Panc1 (cell line): ENCODE data around the gene TMEM45B. TPM values are rescaled to one million over a fixed set of nuclear protein-coding genes. Genes with fewer than 3 reads are reported as not detected.
"Not testable (repeated sequence)": the region's sequence is repeated elsewhere in the genome, so short reads cannot be mapped to it uniquely, and the experiment has no call there.

Experiments used
- ATAC-seq: fragments of 200-7000 bp; cut with Tn5 transposase; 2 replicates; pipeline ENCODE4 v1.9.1; 2020; ENCODE audit warnings: mild to moderate bottlenecking, moderate library complexity
- BruUV-seq: library from RNA; stranded (reverse); fragments of 400-500 nt; replicated peaks from 2 replicates; lab custom pipeline; 2021; lab: Mats Ljungman, UMichigan
- CTCF ChIA-PET: fragments of 300-600 bp; sonication (Branson Sonifier 250); formaldehyde crosslinking; loops from one replicate; lab custom pipeline; 2022; ENCODE audit warnings: antibody characterized with exemption; lab: Charles Lee
- POLR2A ChIA-PET: fragments of 300-600 bp; sonication (Branson Sonifier 250); formaldehyde crosslinking; loops from one replicate; lab custom pipeline; 2022; ENCODE audit warnings: antibody characterized with exemption; lab: Charles Lee
- DNase-seq: peaks from one replicate; pipeline ENCODE4 v3.0.0-alpha.2; 2010; ENCODE audit warnings: low read depth, low spot score
- H3K27ac ChIP-seq: 2 replicates; pipeline ENCODE4 v1.5.1; 2011; ENCODE audit warnings: mild to moderate bottlenecking, low read length, inconsistent platforms
- H3K27me3 ChIP-seq: fragments of 200-500 bp; sonication (Bioruptor generic); 2 replicates; pipeline ENCODE4 v1.6.0; 2014; ENCODE audit warnings: low read length, inconsistent platforms; ENCODE audit not compliant: control insufficient read depth, insufficient read depth
- H3K36me3 ChIP-seq: fragments of 200-500 bp; sonication (Bioruptor generic); 2 replicates; pipeline ENCODE4 v1.5.1; 2014; ENCODE audit warnings: inconsistent platforms, mild to moderate bottlenecking, low read length, moderate library complexity; ENCODE audit not compliant: control insufficient read depth, insufficient read depth
- H3K4me1 ChIP-seq: 2 replicates; pipeline ENCODE4 v1.5.1; 2011; ENCODE audit warnings: inconsistent platforms, mild to moderate bottlenecking, low read length, moderate library complexity; ENCODE audit not compliant: control insufficient read depth, insufficient read depth
- H3K4me3 ChIP-seq, 2 experiments: 2 replicates each; pipeline ENCODE4 v1.5.1; 2011 to 2012; ENCODE audit warnings: low read depth in 2 of 2, low read length in 2 of 2, mild to moderate bottlenecking in 2 of 2, inconsistent platforms in 1 of 2, moderate library complexity in 1 of 2
- H3K9me3 ChIP-seq: fragments of 200-500 bp; sonication (Bioruptor generic); 2 replicates; pipeline ENCODE4 v1.5.1; 2014; ENCODE audit warnings: low read depth, mild to moderate bottlenecking, inconsistent platforms, low read length, moderate library complexity; ENCODE audit not compliant: control insufficient read depth, insufficient read depth
- POLR2AphosphoS5 ChIP-seq: IDR thresholded peaks from 2 replicates; pipeline ENCODE4 v1.6.1; 2012; ENCODE audit warnings: mild to moderate bottlenecking, low read depth, low read length, moderate library complexity
- SIN3A ChIP-seq: IDR thresholded peaks from 2 replicates; pipeline ENCODE4 v1.6.1; 2012; ENCODE audit warnings: low read depth, mild to moderate bottlenecking, low read length, moderate library complexity, borderline replicate concordance; ENCODE audit not compliant: insufficient read depth
- TCF7L2 ChIP-seq: IDR thresholded peaks from 2 replicates; pipeline ENCODE4 v1.6.1; 2011; ENCODE audit warnings: mild to moderate bottlenecking, low read depth, low read length, inconsistent platforms
- in situ Hi-C: cut with HindIII; loops from 2 replicates; pipeline ENCODE4 v1.10.0; 2016; ENCODE audit warnings: low sequenced_read_pairs, low pct_unique_long_range_greater_than_20kb
- intact Hi-C: fragments of 100-400 bp; cut with micrococcal nuclease; formaldehyde crosslinking; loops from one replicate; pipeline ENCODE4 v1.10.0; 2022; ENCODE audit not compliant: unreplicated experiment
- total RNA-seq: library from RNA; stranded (reverse); gene quantifications from one replicate; pipeline ENCODE4 v1.2.1, GENCODE V29; 2021; ENCODE audit not compliant: unreplicated experiment
- TF ChIP-seq, protein P1 (sequence below): fragments of 450-650 bp; IDR thresholded peaks from 2 replicates; pipeline ENCODE4 v1.5.1; 2017; ENCODE audit warnings: mild to moderate bottlenecking
- TF ChIP-seq, protein P2 (sequence below), 2 experiments: IDR thresholded peaks; 2 replicates each; pipeline ENCODE4 v1.6.1; 2011 to 2012; ENCODE audit warnings: low read depth in 2 of 2, control low read depth in 1 of 2, low read length in 1 of 2, mild to moderate bottlenecking in 1 of 2, moderate library complexity in 1 of 2; ENCODE audit not compliant: insufficient read depth in 1 of 2

Gene TMEM45B
- total RNA-seq, 1 experiment from 2014 or later, result 2.6 TPM

DNA sequence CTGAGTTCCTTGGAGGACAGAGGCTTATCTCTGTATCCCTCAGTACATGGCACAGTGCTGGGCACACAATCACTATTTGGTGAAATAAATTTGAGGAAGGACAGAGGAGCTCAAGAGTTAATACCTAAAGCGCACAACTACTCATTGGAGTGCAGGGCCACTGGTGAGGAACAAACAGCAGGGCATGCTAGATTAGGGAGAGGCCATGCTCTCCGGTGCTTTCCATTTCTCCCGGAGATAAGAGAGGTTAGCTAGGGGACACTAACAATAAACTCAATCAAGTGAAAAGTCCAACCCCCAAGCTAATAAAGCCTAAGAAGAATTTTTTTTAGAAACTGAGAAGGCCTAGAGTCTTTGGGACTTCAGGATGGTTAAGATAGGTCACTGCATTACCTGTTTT, 50.7 kb downstream of the TMEM45B start:
- DNase-seq (no peak), ATAC-seq (peak; percentile 9; the same call in 1 of the 2 replicates)
- ChIA-PET CTCF (no interaction called here), POLR2A (interaction anchor here (0.5 kb wide), 1 partner anchor 1772 kb away, joined by 8 read pairs; no protein-coding TSS in a partner anchor)
- TF ChIP-seq, protein P1, sequence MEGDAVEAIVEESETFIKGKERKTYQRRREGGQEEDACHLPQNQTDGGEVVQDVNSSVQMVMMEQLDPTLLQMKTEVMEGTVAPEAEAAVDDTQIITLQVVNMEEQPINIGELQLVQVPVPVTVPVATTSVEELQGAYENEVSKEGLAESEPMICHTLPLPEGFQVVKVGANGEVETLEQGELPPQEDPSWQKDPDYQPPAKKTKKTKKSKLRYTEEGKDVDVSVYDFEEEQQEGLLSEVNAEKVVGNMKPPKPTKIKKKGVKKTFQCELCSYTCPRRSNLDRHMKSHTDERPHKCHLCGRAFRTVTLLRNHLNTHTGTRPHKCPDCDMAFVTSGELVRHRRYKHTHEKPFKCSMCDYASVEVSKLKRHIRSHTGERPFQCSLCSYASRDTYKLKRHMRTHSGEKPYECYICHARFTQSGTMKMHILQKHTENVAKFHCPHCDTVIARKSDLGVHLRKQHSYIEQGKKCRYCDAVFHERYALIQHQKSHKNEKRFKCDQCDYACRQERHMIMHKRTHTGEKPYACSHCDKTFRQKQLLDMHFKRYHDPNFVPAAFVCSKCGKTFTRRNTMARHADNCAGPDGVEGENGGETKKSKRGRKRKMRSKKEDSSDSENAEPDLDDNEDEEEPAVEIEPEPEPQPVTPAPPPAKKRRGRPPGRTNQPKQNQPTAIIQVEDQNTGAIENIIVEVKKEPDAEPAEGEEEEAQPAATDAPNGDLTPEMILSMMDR, result no peak
- TF ChIP-seq, protein P2, sequence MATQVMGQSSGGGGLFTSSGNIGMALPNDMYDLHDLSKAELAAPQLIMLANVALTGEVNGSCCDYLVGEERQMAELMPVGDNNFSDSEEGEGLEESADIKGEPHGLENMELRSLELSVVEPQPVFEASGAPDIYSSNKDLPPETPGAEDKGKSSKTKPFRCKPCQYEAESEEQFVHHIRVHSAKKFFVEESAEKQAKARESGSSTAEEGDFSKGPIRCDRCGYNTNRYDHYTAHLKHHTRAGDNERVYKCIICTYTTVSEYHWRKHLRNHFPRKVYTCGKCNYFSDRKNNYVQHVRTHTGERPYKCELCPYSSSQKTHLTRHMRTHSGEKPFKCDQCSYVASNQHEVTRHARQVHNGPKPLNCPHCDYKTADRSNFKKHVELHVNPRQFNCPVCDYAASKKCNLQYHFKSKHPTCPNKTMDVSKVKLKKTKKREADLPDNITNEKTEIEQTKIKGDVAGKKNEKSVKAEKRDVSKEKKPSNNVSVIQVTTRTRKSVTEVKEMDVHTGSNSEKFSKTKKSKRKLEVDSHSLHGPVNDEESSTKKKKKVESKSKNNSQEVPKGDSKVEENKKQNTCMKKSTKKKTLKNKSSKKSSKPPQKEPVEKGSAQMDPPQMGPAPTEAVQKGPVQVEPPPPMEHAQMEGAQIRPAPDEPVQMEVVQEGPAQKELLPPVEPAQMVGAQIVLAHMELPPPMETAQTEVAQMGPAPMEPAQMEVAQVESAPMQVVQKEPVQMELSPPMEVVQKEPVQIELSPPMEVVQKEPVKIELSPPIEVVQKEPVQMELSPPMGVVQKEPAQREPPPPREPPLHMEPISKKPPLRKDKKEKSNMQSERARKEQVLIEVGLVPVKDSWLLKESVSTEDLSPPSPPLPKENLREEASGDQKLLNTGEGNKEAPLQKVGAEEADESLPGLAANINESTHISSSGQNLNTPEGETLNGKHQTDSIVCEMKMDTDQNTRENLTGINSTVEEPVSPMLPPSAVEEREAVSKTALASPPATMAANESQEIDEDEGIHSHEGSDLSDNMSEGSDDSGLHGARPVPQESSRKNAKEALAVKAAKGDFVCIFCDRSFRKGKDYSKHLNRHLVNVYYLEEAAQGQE (IDR thresholded peaks at IDR 0.05; ENCODE audit: insufficient read depth in 1 of 2, low read depth in 2 of 2, low read length in 1 of 2), result no peak
- no peak for TF ChIP-seq SIN3A
- TF ChIP-seq TCF7L2, result 0 out of 2 replicates have a peak, but pooled peaks have one; percentile 15
- no peak for TF ChIP-seq POLR2AphosphoS5
- Histone ChIP-seq H3K4me1 (peaks cover 24% of the 10 kb centered on the region), H3K27ac (peak overlapping the region; percentile 67), H3K36me3 (peaks cover 8% of the 10 kb centered on the region; the same call in 1 of the 2 replicates), H3K9me3 (no peaks in the 10 kb centered on the region), H3K4me3 (no peak overlapping the region), H3K27me3 (no peaks in the 10 kb centered on the region)
- in situ Hi-C loops (no loop called here), intact Hi-C loops (no loop called here)
- BruUV-seq, result no TSS peak

DNA sequence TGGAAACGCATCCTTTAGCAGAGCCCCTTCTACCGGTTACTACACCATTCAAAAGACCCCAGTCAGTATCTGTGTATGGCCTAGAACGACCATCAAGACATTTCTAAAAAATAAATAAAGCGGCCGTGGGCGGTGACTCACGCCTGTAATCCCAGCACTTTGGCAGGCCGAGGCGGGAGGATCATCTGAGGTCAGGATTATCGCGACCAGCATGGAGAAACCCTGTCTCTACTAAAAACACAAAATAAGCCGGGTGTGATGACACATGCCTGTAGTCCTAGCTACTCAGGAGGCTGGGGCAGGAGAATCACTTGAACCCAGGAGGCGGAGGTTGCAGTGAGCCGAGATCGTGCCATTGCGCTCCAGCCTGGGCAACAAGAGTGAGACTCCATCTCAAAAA, 53.0 kb downstream of the TMEM45B start:
- H3K27me3 ChIP-seq, H3K4me3 ChIP-seq, intact Hi-C loops, ATAC-seq, DNase-seq, BruUV-seq, CTCF ChIA-PET, H3K9me3 ChIP-seq, H3K27ac ChIP-seq, POLR2A ChIA-PET, in situ Hi-C loops: not testable (repeated sequence)
- Histone ChIP-seq H3K36me3 (peaks cover 22% of the 10 kb centered on the region), H3K4me1 (peaks cover 12% of the 10 kb centered on the region)

DNA sequence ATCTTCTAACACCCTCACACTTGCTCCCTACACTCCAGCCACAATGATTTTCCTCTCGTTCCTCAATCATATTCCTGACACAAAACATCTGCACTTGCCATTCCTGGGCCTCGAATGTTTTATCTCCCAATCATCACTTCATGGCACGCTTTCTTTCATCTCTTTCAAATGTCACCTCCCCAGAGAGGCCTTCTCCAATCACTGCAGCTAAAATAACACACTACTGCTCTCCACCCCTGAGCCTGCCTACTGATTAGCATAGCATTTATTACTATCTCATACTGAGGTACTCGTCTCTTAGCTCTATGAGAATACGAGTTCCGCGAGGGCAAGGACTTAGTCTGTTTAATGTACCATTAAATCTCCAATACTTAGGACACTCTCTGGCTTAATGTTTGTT, 56.3 kb downstream of the TMEM45B start:
- H3K9me3 ChIP-seq, result no peaks in the 10 kb centered on the region
- peaks cover 39% of the 10 kb centered on the region for H3K36me3 ChIP-seq
- ATAC-seq (no peak), DNase-seq (no peak)
- TF ChIP-seq TCF7L2, result no peak
- TF ChIP-seq, protein P1, result no peak
- no peak for TF ChIP-seq SIN3A
- no peak for TF ChIP-seq POLR2AphosphoS5
- TF ChIP-seq, protein P2 (IDR thresholded peaks at IDR 0.05; ENCODE audit: insufficient read depth in 1 of 2, low read depth in 2 of 2, low read length in 1 of 2), result no peak
- intact Hi-C loops, result no loop called here
- H3K4me1 ChIP-seq, result peaks cover 2% of the 10 kb centered on the region; the same call in 1 of the 2 replicates
- H3K27me3 ChIP-seq, result no peaks in the 10 kb centered on the region
- H3K4me3 ChIP-seq, result no peak overlapping the region
- no peak overlapping the region for H3K27ac ChIP-seq
- no TSS peak for BruUV-seq
- CTCF ChIA-PET, result no interaction called here
- in situ Hi-C loops, result no loop called here
- POLR2A ChIA-PET, result no interaction called here
